Hepatocyte (in vitro differentiated cells): ENCODE data around the gene KIAA1958. TPM values are rescaled to one million over a fixed set of nuclear protein-coding genes. Genes with fewer than 3 reads are reported as not detected.

Experiments used
- DNase-seq: peaks from one replicate; pipeline ENCODE4 v3.0.0-alpha.2; 2016; ENCODE audit warnings: low spot score
- H2AFZ ChIP-seq: fragments of 200-600 bp; sonication (generic); 2 replicates; pipeline ENCODE4 v1.6.0; 2016; ENCODE audit warnings: antibody characterized with exemption, mild to moderate bottlenecking
- H3K27ac ChIP-seq: fragments of 200-600 bp; sonication (generic); 2 replicates; pipeline ENCODE4 v1.5.1; 2016; ENCODE audit warnings: mild to moderate bottlenecking
- H3K27me3 ChIP-seq: fragments of 200-600 bp; sonication (generic); 2 replicates; pipeline ENCODE4 v1.6.1; 2016
- H3K36me3 ChIP-seq: fragments of 200-600 bp; sonication (generic); replicated peaks from 2 replicates; pipeline ENCODE4 v1.5.1; 2016; ENCODE audit warnings: low read depth; ENCODE audit not compliant: insufficient read depth
- H3K4me1 ChIP-seq: fragments of 200-600 bp; sonication (generic); 2 replicates; pipeline ENCODE4 v1.5.1; 2016; ENCODE audit warnings: mild to moderate bottlenecking, moderate library complexity; ENCODE audit not compliant: insufficient read depth
- H3K4me2 ChIP-seq: fragments of 200-600 bp; sonication (generic); 2 replicates; pipeline ENCODE4 v1.6.0; 2016
- H3K4me3 ChIP-seq: fragments of 200-600 bp; sonication (generic); 2 replicates; pipeline ENCODE4 v1.5.1; 2016; ENCODE audit warnings: mild to moderate bottlenecking
- H3K79me2 ChIP-seq: fragments of 200-600 bp; sonication (generic); 2 replicates; pipeline ENCODE4 v1.6.0; 2017; ENCODE audit warnings: mild to moderate bottlenecking
- H3K9me2 ChIP-seq: fragments of 200-600 bp; sonication (generic); replicated peaks from 2 replicates; pipeline ENCODE4 v1.6.0; 2017; ENCODE audit warnings: mild to moderate bottlenecking; ENCODE audit not compliant: insufficient read depth
- H3K9me3 ChIP-seq: fragments of 200-600 bp; sonication (generic); 2 replicates; pipeline ENCODE4 v1.5.1; 2016; ENCODE audit warnings: low read depth, mild to moderate bottlenecking
- H4K20me1 ChIP-seq: fragments of 200-600 bp; sonication (generic); 2 replicates; pipeline ENCODE4 v1.6.0; 2016; ENCODE audit warnings: mild to moderate bottlenecking; ENCODE audit not compliant: insufficient read depth, poor library complexity, severe bottlenecking
- EZH2 ChIP-seq: fragments of 200-600 bp; sonication (generic); IDR thresholded peaks from 2 replicates; pipeline ENCODE4 v1.6.1; 2016; ENCODE audit warnings: antibody characterized with exemption, mild to moderate bottlenecking, borderline replicate concordance
- EZH2phosphoT487 ChIP-seq: fragments of 200-600 bp; sonication (generic); IDR thresholded peaks from one replicate; pipeline ENCODE4 v1.6.1; 2018; ENCODE audit warnings: antibody characterized with exemption, mild to moderate bottlenecking, low read depth, moderate library complexity; ENCODE audit not compliant: unreplicated experiment, severe bottlenecking
- WGBS: methylation state at CpG from one replicate; pipeline ENCODE4 v1.1.6; 2016; ENCODE audit warnings: low lambda C conversion rate; ENCODE audit errors: missing lambda C conversion rate; 5-methylcytosine and 5-hydroxymethylcytosine counted together
- polyA plus RNA-seq: library from polyadenylated mRNA; unstranded; fragments of >200 nt; fragmentation: Nextera tagmentation; extraction: Ambion mirVana; gene quantifications from 2 replicates; pipeline ENCODE4 v1.2.1, GENCODE V29; 2016
- total RNA-seq: library from RNA; depleted of rRNA; stranded (reverse); fragments of >200 nt; gene quantifications from 2 replicates; pipeline ENCODE4 v1.2.3, GENCODE V29; 2014
- TF ChIP-seq, protein P1 (sequence below): fragments of 200-600 bp; sonication (generic); IDR thresholded peaks from 2 replicates; pipeline ENCODE4 v1.5.1; 2016; ENCODE audit warnings: antibody characterized with exemption, mild to moderate bottlenecking; ENCODE audit not compliant: poor library complexity

KIAA1958 gene
- total and polyA plus RNA-seq, 2 experiments from 2014 or later, result 3.5 to 10.1 TPM

DNA sequence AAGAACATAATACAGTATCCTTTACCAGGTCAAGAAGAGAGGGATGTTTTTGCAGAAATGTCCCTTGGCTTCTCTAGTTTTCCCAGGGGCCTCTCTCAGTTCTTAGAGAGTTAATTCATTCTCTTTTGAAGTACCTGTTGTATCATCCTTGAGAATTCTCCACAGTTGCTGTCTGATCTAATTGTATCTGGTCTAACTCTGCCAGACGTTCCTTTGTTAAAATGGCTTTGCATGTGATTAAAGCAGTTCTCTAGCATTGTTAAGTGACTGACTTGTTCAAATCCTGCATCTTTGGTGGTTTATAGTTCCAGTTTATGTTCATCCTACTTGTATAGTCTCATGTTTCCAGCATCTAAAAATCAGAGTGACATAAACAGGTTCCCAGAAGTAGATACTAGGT, 65.0 kb downstream of the KIAA1958 start:
- WGBS, result 57% methylated on average over 1 of the region's 1 CpG
- H4K20me1 ChIP-seq, result no peaks in the 10 kb centered on the region
- no peak overlapping the region for H3K4me3 ChIP-seq
- no peaks in the 10 kb centered on the region for H3K9me2 ChIP-seq
- no peak overlapping the region for H3K27ac ChIP-seq
- H3K4me1 ChIP-seq, result peaks cover 3% of the 10 kb centered on the region
- H3K9me3 ChIP-seq, result no peaks in the 10 kb centered on the region
- no peak overlapping the region for H3K4me2 ChIP-seq
- H3K36me3 ChIP-seq, result no peaks in the 10 kb centered on the region
- no peak overlapping the region for H2AFZ ChIP-seq
- no peaks in the 10 kb centered on the region for H3K27me3 ChIP-seq
- H3K79me2 ChIP-seq, result peaks cover 70% of the 10 kb centered on the region
- TF ChIP-seq EZH2phosphoT487 (no peak), EZH2 (no peak)
- TF ChIP-seq, protein P1, sequence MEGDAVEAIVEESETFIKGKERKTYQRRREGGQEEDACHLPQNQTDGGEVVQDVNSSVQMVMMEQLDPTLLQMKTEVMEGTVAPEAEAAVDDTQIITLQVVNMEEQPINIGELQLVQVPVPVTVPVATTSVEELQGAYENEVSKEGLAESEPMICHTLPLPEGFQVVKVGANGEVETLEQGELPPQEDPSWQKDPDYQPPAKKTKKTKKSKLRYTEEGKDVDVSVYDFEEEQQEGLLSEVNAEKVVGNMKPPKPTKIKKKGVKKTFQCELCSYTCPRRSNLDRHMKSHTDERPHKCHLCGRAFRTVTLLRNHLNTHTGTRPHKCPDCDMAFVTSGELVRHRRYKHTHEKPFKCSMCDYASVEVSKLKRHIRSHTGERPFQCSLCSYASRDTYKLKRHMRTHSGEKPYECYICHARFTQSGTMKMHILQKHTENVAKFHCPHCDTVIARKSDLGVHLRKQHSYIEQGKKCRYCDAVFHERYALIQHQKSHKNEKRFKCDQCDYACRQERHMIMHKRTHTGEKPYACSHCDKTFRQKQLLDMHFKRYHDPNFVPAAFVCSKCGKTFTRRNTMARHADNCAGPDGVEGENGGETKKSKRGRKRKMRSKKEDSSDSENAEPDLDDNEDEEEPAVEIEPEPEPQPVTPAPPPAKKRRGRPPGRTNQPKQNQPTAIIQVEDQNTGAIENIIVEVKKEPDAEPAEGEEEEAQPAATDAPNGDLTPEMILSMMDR, result no peak
- DNase-seq, result no peak

- H3K27me3 ChIP-seq, result no peaks in the 10 kb centered on the region
- H3K9me2 ChIP-seq, result no peaks in the 10 kb centered on the region
- no peaks in the 10 kb centered on the region for H3K9me3 ChIP-seq
- peaks cover 10% of the 10 kb centered on the region for H3K4me1 ChIP-seq
- 90% methylated on average over 9 of the region's 9 CpGs for WGBS
- H3K4me2 ChIP-seq, result no peak overlapping the region
- H3K27ac ChIP-seq, result no peak overlapping the region
- peaks cover 76% of the 10 kb centered on the region for H3K79me2 ChIP-seq
- H3K4me3 ChIP-seq, result no peak overlapping the region
- TF ChIP-seq EZH2phosphoT487, result no peak
- no peak for TF ChIP-seq EZH2
- TF ChIP-seq, protein P1, result no peak
- H3K36me3 ChIP-seq, result no peaks in the 10 kb centered on the region
- H4K20me1 ChIP-seq, result no peaks in the 10 kb centered on the region
- H2AFZ ChIP-seq, result no peak overlapping the region
- no peak for DNase-seq
These were observed 65.8 kb downstream of the KIAA1958 start for GRCh38 chr9:112552229-112553056.

DNA sequence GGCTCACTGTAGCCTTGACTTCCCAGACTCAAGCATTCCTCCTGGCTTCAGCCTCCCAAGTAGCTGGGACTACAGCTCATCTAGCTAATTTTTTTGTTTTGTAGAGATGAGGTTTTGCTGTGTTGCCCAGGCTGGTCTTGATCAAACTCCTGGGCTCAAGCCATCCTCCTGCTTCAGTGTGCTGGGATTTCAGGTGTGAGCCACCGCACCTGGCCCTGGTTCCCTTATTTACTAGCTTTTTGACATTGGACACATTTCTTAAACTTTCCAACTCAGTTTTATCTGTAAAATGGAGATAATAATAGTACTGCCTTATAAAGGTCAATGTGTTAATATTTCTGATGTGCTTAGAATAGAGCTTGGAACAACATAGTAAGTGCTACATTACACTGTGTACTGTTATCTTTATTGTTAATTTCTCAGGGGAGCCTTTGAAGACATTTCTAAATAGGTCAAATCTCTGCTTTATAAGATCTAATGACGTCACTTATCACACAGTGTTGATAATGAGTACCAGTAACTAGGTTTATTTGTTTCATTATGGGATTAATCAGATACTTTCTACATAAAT, 66.7 kb downstream of the KIAA1958 start:
- peaks cover 81% of the 10 kb centered on the region for H3K79me2 ChIP-seq
- DNase-seq, result no peak
- WGBS, result 80% methylated on average over 2 of the region's 2 CpGs
- no peaks in the 10 kb centered on the region for H3K36me3 ChIP-seq
- peaks cover 10% of the 10 kb centered on the region for H3K4me1 ChIP-seq
- no peaks in the 10 kb centered on the region for H4K20me1 ChIP-seq
- TF ChIP-seq EZH2 (no peak), EZH2phosphoT487 (no peak)
- TF ChIP-seq, protein P1, result no peak
- no peaks in the 10 kb centered on the region for H3K9me3 ChIP-seq
- H3K9me2 ChIP-seq, result no peaks in the 10 kb centered on the region
- H3K27ac ChIP-seq, result no peak overlapping the region
- H3K4me3 ChIP-seq, result no peak overlapping the region
- no peaks in the 10 kb centered on the region for H3K27me3 ChIP-seq
- no peak overlapping the region for H2AFZ ChIP-seq
- no peak overlapping the region for H3K4me2 ChIP-seq
